CD4-positive, alpha-beta T cell treated with Interleukin-6 at 100 ng/mL for 8 hours (primary cell): Measurements from ENCODE around the gene GNLY.

Experiments
- DNase-seq: peaks from one replicate; pipeline ENCODE4 v3.0.0-alpha.2; 2020; ENCODE audit warnings: mixed read lengths, low spot score

The GNLY gene

DNA sequence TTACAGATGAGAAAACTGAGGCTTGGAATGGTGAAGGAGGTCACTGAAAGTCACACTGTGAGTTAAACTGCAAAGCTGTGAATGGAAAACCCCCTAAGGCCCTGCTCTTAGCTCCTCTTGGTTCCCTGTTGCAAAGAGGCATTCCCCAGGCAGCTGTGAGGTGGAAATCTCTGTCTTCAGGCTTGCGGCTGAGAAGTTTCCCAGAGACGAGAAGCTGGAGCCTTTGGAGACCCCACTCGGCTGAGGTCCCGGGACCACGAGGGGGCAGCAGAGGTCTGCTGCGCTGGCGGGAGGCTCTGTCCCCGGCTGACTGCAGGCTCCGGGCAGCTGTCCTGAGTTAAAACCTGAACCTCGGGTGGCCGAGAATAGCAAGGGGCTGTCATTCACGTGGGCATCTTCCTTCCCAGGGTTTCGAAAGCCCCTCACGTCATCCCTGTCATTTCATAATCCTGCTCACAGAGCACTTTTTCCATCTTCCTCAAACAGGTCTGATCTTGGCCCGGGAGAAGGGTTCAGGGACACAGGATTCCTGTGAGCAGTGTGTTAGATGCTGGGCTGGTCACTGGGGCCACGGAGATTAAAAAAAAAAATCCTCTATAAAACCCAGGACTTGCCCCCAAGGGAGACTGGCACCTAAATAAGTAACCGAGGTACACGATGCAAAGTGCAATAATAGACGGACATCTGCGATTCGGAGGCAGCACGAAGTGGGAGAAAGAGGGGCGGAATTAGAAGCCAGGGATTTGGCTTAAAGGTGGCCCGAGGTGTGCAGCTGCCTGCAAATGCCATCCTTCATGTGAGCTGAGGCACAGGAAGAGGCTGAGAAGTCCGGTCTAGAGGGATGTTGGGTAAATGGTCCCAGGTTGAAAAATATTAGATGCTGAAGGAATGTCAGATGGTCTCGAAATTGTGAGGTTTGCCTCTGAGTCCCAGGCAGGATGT lies 35.0 kb downstream of the GNLY start:
- DNase-seq: peak; percentile 45

DNA sequence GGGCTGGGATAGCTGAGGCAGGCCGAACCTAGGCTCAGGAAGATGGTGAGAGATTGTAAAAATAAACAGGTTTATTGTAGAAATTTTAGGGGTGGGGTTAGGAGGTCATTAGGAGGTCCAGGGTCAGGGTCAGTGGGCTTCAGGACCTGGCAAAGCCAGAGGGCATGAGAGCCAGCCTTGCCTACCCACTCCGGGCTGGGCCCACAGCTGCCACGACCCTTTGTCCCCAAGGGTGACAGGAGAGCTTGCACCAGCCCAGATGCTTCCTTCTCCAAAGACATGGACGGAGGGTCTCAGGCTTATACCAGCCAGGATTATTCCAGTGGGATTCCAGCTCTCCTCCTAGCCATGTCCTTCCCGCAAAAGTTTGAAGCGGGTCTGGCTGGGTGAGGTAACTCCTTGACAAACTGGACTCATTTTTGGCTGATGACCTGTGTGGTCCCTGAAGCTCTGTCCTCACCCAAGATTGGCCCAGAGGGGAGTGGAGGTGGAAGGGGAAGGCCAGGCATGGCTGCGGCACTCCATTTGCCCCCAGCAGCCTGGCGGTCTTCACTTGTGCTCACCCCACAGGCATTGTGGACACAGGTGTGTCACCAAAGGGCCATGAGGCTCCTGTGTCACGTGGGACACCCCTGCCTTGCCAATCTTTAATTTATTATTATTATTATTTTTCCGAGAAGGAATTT lies 35.8 kb downstream of the GNLY start:
- no peak for DNase-seq

DNA sequence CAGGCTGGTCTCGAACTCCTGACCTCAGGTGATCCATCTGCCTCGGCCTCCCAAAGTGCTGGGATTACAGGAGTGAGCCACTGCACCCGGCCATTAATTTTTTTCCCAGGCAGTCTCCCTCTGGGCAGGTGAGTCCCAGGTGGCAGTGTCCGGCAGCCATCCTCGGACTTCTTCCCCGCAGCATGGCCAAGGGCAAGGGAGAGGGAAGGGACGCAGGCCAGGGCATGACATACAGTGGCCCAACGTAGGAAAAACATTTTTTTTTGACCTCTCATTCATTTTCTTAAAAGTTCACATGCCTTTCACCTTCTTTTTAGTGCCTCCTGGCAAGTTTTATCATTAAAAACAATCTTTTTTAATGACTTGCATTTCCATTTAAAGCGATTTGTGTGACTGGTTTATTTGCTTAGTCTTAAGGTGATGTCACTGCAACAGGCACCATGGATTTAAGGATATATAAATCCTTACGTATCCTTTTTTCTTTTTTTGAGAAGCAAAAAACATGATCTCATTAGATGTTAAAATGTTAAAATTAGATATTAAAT lies 36.6 kb downstream of the GNLY start:
- DNase-seq: no peak

DNA sequence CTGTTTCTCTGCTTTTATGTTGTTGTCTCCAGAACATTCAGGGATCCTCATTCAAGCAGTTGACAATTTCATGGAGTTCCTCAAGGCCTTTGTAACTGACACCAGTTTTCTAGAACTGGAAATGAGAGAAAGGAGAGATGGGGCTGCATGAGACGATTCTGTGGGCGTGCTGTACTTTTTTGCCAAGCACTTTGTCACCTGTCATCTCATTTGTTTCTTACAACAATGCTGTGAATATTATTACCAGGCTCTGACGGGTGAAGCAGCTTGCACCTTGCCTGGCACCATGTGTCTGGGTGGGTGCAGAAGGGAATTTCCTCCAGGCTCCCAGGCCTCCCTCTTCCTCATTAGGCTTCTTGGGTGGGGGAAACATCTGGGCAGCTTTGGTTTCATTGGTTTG lies 37.4 kb downstream of the GNLY start:
- DNase-seq: no peak

DNA sequence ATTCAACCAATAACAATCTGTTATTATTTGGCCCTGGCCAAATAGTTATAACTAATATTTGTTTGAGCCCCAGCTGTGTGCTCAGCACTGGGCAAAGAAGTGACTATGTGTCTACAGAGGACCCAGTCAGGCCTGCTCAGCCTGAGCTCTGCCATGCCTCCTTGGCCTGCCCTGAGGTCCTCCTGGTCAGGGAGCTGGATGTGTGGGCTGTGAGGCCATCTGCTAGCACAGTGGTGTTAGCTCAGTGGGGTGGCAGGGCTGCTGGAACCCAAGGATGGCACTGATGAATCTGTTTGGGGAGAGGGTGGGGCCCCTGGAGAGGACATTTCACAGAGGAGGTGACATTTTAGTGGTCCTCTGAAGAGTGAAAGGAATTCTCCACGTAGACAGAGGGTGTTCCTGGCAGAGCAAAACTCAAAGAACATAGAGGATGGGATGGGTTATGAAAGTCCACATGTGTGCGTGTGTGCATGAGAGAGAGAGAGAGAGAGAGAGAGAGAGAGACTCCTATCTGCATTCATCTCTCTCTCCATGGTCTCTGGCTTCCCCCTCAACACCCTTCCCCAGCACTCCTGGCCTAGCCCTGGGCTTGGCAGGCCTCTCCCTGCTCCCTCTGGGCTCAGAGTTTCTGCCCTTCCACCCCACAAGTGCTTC lies 38.4 kb downstream of the GNLY start:
- no peak for DNase-seq

DNA sequence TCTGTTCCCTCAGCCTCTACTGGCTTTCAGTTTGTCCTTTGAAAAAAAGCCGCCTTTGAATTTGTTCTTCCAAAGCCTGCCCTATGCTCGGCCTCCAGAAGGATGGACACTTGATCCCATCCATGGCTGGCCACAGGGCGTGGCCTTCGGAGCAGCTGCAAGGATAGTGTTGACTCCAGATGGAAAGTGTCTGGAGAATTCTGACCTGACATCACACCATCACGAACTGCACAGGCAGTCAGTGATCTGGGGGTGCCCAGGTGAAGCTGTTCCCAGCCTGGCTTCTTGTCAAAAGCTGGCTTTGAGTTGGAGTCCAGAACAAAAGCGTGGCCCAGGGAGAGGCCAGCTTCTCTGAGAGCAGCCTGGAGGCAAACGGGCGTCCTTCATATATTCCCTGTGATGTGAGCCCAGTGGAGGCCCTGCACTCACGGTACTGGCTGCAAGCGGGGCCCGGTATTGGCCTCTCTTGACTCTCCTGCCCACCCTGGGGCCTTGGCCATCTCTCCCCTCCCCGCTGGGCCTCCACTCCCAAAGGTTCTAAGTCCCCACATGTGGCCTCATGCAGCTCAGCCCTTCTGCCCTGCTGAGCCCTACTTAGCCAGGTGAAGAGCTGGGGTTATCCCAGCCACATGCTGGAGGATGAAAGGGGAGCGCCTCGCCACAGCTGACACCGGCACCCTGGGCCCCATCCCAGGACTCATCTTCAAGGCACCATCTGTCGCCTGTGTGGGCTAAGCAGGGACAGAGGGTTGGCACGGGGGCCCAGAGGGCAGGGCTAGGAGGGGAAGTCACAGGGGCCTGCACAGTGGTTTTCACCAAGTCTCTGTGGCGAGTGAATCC lies 39.2 kb downstream of the GNLY start:
- DNase-seq: no peak

DNA sequence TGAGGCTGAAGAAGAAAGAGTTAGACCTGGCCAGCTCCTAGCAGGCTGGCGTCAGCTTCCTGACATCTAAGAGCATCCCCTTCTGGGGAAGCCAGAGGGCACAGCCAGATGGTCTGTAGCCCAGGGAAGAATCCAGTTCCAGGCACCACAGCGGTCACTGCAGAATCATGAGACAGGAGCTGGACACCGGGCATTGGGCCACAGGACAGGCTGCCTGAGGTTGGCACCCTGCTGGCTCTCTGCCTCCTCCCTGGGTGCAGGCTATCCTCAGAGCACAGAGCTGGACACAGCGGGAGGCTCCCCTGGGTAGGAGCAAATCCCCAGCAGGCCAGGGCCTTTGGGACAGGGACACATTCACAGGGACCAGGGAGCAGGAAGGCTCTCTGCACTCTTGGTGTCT lies 39.9 kb downstream of the GNLY start:
- DNase-seq: no peak

DNA sequence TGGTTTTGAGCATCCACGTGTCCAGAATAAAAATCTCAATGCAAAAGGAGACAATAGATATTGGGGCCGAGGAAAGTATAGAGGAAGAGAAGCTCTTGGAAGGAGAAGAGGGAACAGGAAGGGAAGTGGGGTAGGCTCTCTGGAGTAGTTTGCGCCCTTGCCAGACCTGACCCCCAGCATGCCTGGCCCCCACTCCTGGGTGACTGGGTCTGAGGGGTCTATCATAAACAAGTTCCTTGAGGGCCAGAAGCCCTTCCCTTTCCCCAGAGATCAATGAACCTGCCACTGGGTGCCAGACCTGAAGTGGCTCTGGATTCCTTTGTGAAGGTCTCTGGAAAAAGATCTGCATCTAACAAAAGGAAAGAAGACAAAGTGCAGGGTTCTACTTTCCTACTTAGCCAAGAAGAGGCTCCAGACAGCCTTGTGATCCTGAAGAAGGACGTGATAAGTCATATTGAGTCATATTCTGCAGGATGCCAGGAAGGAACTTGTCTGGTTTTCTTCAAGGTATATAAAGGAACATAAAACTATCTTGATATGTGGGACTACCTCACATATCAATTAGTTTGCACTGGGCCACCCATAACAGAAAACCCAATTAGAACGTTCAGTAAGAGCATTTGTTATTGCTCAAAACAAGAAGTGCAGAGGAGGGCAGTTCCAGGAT lies 40.9 kb downstream of the GNLY start:
- no peak for DNase-seq

DNA sequence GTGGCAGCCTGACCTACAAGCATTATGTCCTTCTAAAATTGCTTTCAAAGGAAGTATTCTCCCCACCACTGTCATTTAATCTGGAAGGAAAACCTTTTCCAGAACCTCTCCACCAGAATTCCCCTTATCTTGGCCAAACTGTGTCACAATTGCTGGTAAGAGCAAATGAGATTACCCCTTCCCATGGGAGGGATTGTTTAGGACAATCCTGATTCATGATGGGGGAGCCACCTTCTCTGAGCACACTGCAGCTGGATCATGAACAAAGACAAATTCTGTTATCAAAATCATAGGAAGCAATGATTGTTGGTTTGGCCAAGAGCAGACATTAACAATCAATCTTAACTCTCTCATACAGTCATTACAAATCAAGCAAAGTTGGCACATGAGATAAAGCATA lies 41.5 kb downstream of the GNLY start:
- no peak for DNase-seq

DNA sequence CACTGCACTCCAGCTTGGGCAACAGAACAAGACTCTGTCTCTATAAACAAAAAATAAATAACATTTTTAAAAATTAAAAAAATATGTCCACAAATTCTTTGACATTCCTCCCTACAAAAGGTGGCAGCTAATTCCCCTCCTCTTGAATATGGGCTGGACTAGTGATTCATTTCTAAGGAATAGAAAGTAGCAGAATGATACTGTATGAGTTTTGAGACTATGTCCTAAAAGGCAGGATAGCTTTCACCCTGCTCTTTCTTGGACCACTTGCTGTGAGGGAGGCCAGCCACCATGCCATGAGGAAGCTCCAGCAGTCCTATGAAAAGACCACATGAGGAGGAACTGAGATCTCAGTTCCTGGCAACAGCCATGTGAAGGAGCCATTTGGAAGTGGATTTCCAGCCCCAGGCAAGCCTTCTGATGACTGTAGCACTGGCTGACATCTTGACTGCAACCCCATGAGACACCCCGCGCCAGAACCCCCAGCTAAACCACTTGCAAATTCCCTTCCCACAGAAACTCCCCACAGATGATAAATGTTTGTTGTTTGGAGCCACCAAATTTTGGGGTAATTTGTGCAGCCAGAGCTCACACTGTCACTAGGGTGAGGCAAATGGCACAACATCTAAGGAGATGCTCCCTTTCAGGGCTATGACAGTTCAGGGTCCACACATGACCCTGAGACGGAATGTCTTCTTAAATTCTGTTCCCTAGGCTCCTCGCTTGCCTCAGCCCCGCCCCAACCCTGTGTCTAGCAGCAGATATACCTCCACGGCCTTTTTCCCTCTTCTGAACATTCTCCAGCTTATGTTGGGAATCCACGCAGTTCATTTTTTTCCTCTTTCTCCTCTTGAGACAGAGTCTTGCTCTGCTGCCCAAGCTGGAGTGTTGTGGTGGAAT lies 42.5 kb downstream of the GNLY start:
- DNase-seq: no peak

DNA sequence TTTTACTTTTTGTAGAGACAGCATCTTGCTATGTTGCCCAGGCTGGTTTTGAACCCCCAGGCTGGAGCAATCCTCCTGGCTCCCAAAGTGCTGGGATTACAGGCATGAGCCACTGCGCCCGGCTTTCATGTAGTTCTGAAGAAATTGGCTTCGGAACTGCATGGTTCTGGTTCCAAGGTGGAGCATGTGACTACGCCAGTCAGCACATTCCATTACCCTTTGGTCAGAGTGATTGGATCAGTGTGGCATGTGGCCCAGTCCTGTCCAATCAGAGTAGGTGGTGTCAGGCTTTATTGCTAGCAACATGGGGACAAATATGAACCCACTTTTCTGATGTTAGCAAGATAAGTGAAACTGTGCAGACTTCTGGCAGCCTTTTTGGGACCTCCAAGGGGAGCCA lies 43.3 kb downstream of the GNLY start:
- no peak for DNase-seq

DNA sequence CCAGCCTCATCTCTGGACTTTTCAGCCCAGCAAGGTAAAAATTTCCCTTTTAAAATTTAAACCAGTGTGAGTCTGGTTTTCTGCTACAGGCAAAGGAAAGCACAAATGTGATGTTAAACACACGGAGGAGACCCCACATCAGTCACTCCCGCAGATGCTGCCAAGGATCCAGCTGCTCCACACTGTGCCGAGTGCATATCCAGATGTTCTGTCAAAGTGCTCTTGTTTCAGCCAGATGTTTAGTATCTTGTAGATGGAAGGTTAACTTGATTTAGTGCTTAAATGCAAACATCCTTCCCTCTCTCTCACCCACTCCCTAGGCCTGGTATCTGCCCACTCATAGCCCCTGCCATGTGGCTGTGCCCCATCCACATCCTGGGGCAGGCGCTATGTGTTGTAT lies 43.8 kb downstream of the GNLY start:
- DNase-seq: no peak

DNA sequence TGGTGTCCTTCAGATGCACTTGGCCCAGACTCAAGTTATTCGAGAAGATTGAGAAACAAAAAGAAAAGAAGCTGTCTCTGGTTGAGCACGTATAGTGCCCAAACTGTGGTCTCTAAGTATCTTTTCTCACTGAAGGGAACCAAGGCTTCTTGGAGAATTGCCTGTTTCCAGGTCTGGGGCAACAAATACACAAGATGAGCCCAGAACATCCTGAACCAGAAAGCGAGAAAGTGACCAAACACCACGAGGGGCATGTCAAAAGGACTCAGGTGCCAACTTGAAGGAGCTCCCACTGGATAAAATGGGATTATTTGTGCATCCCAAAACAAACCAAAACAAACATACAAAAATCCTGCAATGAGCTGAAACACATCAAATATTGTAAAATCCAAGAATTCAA lies 46.0 kb downstream of the GNLY start:
- no peak for DNase-seq

DNA sequence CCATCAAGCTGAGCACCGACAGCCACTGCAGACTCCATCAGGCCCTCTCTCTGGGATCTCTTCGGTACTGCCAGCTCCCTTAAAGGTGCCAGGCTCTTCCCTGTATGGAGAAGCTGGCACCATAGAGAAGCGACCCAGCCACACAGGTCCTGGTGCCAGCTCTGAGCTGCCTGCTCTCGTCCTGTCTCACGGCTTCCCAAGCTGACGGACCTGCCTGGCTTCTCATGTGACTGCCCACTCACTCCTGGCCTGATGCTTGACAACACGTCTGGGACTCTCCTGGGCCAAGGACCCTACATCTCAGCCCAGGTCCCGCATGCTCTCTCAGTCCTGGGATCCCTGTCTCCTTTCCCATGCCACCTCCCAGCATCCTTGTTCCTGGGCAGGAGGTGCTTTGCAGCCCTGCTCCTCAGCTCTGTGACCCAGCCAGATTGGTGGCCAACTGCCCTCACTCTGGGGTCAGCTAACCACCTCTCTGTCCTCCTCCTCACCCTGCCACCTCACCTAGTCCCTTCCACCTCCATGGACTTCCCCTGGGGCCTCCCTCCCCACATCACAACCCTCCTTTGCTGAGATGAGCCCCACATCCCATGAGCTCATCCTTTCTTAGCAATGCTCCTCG lies 47.2 kb downstream of the GNLY start:
- DNase-seq: no peak

DNA sequence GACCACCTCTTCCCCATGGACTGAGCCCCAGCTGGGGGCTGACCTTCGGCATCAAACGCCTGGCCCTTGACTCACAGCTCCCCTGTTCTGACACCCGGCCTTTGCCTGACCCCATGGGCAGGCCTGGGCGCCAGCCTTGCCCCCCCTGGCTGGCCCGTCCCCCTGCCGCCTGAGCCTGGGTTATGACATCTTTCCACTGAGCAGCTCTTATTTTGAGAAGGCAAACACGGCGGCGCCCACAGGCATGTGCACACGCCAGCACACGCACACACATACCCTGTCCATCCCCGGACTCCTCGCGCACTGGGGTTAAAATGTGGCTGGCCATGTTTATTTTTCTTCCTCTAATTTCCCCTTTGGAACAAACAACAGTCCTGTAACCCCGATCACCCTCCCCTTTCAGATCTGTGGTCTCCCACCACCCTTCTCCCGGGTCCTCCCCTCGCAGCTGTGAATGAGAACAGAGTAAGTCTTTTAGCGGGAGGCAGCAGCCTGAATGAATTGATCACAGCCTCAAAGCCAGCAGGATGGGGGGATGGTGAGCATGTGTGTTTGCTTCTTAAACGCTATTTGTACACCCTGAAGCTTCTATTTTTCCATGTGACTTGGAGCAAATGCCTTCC lies 47.8 kb downstream of the GNLY start:
- DNase-seq: no peak

DNA sequence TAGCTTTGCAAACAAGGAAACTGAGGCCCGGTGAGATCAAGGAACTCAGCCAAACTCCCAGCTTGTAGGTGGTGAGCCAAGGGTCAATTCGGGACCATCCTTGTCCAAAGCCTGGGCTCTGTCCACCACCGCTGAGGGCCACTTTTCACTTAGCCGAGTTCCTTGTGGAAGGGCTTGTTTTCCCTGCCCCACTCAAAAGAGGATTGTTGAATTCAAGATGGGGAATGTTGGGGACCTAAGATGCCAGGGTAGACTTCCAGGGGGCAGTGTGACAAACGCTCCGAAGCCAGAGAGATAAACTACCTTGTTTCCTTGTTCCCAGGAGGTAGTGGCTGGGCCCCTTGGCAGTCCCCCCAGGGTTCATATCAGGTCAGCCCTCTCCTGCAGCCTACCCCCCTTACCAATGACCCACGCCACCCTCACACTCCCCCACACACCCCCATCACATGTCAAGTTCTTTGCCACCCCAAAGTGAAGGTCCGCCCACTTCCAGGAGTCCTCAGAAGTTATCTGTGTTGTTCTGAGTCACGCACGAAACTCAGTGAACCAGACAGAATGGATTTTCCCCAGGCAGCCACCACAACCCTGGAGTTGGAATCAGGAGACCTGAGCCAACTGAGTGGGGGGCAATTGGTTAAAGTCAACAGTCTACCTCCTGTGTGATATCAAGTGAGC lies 49.3 kb downstream of the GNLY start:
- no peak for DNase-seq

DNA sequence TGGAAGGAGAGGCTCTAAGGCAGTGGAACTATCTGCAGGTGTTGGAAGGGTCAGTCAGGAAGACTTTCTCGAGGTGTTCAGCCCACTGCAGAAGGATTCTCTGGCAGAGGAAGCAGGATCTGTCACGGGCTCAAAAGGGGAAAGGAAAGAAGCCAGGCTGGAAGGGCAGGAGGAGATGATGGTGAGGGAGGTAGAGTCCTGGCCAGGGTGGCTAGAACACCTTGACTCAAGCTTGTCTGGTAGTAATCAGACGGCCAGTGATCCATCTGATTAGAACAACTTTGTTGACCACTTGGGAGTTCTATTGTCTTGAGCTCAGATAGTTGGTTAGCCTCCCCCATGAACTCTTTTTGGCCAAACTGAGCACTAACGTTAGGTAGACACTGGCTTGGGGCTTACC lies 49.9 kb downstream of the GNLY start:
- no peak for DNase-seq

DNA sequence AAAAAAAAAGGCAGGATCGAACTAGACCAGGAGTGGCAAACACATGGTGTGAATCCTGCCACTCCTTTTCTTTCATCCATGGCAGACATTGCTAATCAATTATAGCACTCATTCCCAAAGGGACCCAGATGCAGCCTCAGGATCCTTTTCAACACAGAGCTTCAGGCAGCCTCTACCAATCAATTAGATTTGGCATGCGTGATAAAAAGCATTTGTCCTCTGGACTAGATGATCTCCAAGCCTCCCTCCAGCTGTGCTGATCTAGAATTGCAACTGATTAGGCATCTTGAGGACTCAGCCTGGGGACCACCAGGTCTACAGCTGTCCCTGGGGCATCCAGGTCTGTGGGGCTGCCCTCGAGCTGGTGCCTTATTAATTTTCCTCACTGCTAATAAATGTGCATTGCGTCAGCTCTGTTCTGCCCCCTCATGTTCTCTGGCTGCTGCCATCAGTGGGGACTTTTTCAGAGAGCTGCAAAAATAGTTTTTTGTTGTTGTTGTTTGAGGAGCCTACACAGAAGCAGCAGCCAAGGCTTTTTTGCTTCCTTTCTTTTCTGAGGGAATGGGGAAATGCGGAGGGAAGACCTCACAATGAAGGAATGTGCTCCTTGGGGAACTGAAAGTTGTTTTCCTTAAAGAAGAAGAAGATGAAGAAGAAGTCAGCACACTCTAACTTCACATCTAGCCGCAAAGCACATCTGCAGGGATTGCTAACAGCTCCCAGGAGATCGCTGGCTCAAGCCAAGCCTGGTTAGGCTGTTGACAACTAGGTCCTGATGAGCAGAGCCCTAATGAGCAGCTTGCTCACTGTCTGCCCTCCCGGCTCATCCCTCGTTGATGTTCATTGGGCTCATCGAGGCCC lies 50.8 kb downstream of the GNLY start:
- DNase-seq: no peak
